Endothelial cell of umbilical vein (primary cell): ENCODE results near the gene PIP4K2C.

Experiments used
- EZH2 ChIP-seq: IDR thresholded peaks from 2 replicates; pipeline ENCODE4 v1.6.1; 2012; ENCODE audit warnings: borderline replicate concordance, low read depth, mild to moderate bottlenecking, moderate library complexity, low read length, inconsistent platforms; ENCODE audit not compliant: severe bottlenecking
- FOS ChIP-seq: IDR thresholded peaks from 2 replicates; pipeline ENCODE4 v1.6.1; 2011; ENCODE audit warnings: mild to moderate bottlenecking, low read length, moderate library complexity, borderline replicate concordance; ENCODE audit not compliant: insufficient read depth
- JUN ChIP-seq: IDR thresholded peaks from 2 replicates; pipeline ENCODE4 v1.6.1; 2011; ENCODE audit warnings: borderline replicate concordance, low read depth; ENCODE audit not compliant: insufficient read length, insufficient read depth
- MYC ChIP-seq: IDR thresholded peaks from one replicate; pipeline ENCODE4 v1.6.1; 2011; ENCODE audit warnings: mild to moderate bottlenecking, low read depth, low read length
- POLR2A ChIP-seq: IDR thresholded peaks from 2 replicates; pipeline ENCODE4 v1.6.1; 2012; ENCODE audit warnings: low read depth, mild to moderate bottlenecking, control low read depth, low read length
- POLR2AphosphoS5 ChIP-seq: IDR thresholded peaks from 2 replicates; pipeline ENCODE4 v1.6.1; 2012; ENCODE audit warnings: low read depth, mild to moderate bottlenecking, control low read depth, low read length, moderate library complexity; ENCODE audit not compliant: insufficient read depth
- TF ChIP-seq, protein P1 (sequence below), 2 donors: IDR thresholded peaks; 1 replicate in 1 of 2; 2 replicates in 1 of 2; pipeline ENCODE4 v1.5.1; 2011; ENCODE audit warnings: low read length in 2 of 2, mild to moderate bottlenecking in 2 of 2, moderate library complexity in 2 of 2, control low read depth in 1 of 2, inconsistent platforms in 1 of 2, low read depth in 1 of 2; ENCODE audit not compliant: insufficient read depth in 1 of 2; ENCODE audit errors: extremely low read depth in 1 of 2
- TF ChIP-seq, protein P2 (sequence below): IDR thresholded peaks from 2 replicates; pipeline ENCODE4 v1.6.1; 2011; ENCODE audit not compliant: insufficient read depth, insufficient read length

DNA sequence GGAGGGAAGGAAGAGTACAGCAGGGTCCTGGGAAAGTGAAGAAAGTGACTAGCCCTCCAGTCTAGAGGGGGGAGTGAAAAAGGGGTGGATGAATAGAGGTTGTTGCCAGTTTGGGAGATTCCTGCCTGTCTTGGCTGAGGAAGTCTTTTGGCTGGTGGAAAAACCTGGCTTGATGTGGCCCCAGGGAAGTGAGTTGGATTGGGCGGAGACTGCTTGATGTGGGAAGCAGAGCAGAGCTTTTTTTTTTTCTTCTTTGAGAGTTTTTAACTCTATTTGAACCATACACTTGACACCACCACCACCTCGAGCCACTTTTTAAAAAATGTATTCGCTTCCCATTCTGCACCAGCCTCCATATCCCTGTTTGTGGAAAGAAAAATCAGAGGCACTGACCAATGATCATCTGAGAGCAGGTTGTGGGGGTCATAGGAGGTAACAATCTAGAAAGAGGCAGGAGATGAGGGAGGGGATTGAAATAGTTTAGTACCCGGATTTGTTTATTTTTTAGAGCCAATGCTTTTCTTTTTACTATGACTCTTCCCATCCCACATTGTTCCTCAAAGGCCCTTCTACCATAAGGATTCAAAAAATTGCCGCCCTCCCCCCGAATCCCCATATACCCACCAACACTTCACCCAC, 12.9 kb downstream of the PIP4K2C start:
- TF ChIP-seq POLR2AphosphoS5 = no peak
- TF ChIP-seq, protein P1, sequence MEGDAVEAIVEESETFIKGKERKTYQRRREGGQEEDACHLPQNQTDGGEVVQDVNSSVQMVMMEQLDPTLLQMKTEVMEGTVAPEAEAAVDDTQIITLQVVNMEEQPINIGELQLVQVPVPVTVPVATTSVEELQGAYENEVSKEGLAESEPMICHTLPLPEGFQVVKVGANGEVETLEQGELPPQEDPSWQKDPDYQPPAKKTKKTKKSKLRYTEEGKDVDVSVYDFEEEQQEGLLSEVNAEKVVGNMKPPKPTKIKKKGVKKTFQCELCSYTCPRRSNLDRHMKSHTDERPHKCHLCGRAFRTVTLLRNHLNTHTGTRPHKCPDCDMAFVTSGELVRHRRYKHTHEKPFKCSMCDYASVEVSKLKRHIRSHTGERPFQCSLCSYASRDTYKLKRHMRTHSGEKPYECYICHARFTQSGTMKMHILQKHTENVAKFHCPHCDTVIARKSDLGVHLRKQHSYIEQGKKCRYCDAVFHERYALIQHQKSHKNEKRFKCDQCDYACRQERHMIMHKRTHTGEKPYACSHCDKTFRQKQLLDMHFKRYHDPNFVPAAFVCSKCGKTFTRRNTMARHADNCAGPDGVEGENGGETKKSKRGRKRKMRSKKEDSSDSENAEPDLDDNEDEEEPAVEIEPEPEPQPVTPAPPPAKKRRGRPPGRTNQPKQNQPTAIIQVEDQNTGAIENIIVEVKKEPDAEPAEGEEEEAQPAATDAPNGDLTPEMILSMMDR (IDR thresholded peaks at IDR 0.05; ENCODE audit: extremely low read depth in 1 of 2, insufficient read depth in 1 of 2, low read depth in 1 of 2, low read length in 2 of 2) = no peak
- no peak for TF ChIP-seq POLR2A
- no peak for TF ChIP-seq MYC
- TF ChIP-seq EZH2 = no peak
- TF ChIP-seq, protein P2, sequence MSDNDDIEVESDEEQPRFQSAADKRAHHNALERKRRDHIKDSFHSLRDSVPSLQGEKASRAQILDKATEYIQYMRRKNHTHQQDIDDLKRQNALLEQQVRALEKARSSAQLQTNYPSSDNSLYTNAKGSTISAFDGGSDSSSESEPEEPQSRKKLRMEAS = no peak
- no peak for TF ChIP-seq FOS
- TF ChIP-seq JUN = no peak
